Heart left ventricle (tissue), 13 donors: Measurements from ENCODE around the gene ABCC3.

Experiments used
- POLR2A ChIP-seq, 2 donors: fragments of 450-650 bp; IDR thresholded peaks; one replicate each; pipeline ENCODE4 v1.6.1; 2017; ENCODE audit warnings: antibody characterized with exemption in 2 of 2, mild to moderate bottlenecking in 2 of 2, moderate library complexity in 2 of 2
- TF ChIP-seq, protein P1 (sequence below), 12 donors: fragments of 200-600 bp; sonication (generic) in 4 of 12; IDR thresholded peaks; one replicate each; pipeline versions ENCODE4 v1.5.0 to v1.8.0; 2018 to 2022; ENCODE audit warnings: antibody characterized with exemption in 12 of 12, mild to moderate bottlenecking in 5 of 12
- donor health status: ischemic (EF 13 %, LVEDD 7.1; RV severe dilation, severe dysfunction).
- donor health status: DM: no; HTN: yes; CAD: no.
- donor health status: DM: no; HTN: no; CAD: no.
- donor health status: ischemic (EF 25% LVEDD 6.9; RV normal size, moderate dysfunction).
- donor health status: ischemic (EF 25% LVEDD 5.7; RV mildly dilated, moderate dysfunction).
- donor health status: ischemic (EF 35%, LVEDD 5.7; RV mildly dilated, moderate dysfunction).
- donor health status: nonischemic (EF 11% LVEDD 7.7; RV severe dilation, severe dysfunction).
- donor health status: DM: yes; HTN: yes; CAD: no.
- donor health status: PGD.
- donor health status: ischemic (EF 29% LVEDD 5.4; RV normal size, mild dysfunction).
- donor health status: nonischemic (EF 23%, LVEDD 6.1; RV moderate dilation, normal function).

GRCh38 chr17:50624321-50624934 lies 10.3 kb upstream of the ABCC3 start:
- no peak for TF ChIP-seq POLR2A (IDR thresholded peaks at IDR 0.05)
- TF ChIP-seq, protein P1, sequence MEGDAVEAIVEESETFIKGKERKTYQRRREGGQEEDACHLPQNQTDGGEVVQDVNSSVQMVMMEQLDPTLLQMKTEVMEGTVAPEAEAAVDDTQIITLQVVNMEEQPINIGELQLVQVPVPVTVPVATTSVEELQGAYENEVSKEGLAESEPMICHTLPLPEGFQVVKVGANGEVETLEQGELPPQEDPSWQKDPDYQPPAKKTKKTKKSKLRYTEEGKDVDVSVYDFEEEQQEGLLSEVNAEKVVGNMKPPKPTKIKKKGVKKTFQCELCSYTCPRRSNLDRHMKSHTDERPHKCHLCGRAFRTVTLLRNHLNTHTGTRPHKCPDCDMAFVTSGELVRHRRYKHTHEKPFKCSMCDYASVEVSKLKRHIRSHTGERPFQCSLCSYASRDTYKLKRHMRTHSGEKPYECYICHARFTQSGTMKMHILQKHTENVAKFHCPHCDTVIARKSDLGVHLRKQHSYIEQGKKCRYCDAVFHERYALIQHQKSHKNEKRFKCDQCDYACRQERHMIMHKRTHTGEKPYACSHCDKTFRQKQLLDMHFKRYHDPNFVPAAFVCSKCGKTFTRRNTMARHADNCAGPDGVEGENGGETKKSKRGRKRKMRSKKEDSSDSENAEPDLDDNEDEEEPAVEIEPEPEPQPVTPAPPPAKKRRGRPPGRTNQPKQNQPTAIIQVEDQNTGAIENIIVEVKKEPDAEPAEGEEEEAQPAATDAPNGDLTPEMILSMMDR (IDR thresholded peaks at IDR 0.05), result no peak
